Cerebellar nuclear complex (tissue), 1 donor: ENCODE measurements around the gene ANO2.
"Not testable (repeated sequence)": the region's sequence is repeated elsewhere in the genome, so short reads cannot be mapped to it uniquely, and the experiment has no call there.

Source experiments
- DNase-seq, 2 experiments: peaks; one replicate each; lab custom pipeline; 2025; lab: John Stamatoyannopoulos, UW

The ANO2 gene

DNA sequence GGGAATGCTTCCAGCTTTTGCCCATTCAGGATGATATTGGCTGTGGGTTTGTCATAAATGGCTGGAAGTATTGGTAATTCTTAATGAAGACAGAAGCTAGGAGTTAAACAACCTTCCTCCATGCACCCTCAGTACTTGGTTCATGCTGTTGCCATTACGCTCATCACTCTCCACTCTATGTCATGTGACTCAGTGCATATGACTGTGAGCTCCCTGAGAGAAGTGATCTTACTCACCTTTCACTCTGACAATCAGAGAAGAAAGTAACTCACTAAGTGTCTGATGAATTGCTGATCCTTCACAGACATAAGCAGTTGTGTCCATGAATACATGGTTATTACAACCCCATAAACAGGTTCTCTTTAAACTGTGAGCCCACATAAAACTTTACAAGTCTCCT, 275.4 kb downstream of the ANO2 start:
- not testable (repeated sequence) for DNase-seq

DNA sequence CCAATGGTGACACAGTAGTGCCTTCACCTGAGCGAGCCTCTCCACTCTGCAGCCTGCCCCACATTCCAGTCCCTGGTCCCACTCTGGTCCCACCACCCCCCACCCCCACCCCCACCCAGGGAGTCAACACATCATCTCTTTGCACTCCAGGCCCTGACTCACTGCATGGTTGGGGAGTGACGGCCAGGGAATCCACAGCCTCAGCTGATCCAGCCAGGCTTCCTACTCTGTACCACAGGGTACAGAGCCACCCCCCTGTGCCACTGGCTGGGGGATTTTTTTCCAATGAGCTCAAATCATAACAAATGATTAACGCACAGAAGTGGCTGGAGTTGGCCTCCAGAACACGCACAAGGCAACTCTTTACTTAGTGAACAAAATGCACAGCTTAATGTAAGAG, 279.4 kb downstream of the ANO2 start:
- no peak for DNase-seq

DNA sequence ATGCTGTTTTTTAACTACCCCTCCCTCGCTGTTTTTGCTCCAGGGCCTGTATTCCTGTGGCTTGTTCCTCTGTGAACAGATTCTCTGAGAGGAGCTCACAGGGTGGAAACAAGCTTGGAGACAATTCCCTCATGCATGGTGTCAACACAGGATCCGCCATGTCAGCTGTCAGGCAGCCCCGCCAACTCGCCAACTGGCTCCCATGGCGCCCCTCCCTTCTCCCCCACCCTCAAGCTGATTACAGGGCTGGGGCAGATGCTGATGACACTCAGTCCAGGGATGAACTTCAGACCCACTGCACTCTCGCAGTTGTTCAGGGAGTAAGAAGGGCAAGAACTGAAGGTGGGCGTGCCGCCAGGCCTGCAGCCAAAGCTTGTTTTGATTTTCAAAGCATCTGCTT, 283.2 kb downstream of the ANO2 start:
- no peak for DNase-seq

DNA sequence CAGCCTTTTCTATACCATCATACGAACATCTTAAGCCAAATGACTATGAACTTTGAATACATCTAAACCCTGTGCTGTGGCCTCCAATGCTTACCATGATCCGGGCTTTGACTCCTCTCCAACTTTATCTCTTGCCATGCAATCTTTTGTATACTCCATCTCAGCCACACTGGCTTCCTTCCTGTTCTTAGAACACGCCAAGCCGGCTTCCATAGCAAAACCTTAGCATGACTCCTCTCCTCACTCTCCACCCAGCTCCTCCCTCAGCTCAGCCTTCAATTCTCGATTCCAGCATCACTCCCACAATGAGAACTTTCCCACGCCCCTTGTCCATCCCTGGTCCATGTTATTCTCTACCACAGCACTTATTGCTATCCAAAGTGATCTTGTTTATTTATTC, 284.8 kb downstream of the ANO2 start:
- DNase-seq: no peak

DNA sequence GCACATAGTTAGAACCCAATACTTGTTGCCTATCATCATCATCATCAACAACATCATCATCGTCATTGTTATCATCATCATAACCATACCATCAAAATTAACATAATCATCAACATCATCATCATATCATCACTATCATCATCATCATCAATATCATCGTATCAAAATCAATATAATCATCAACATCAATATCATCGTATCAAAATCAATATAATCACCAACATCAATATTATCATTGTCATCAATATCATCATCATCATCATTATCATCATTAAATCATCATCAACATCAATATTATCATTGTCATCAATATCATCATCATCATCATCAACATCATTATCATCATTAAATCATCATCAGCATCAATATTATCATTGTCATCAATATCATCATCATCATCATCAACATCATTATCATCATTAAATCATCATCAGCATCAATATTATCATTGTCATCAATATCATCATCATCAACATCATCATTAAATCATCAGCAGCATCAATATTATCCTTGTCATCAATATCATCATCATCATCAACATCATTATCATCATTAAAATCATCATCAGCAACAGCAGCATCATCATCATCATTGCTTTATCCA, 286.6 kb downstream of the ANO2 start:
- not testable (repeated sequence) for DNase-seq

DNA sequence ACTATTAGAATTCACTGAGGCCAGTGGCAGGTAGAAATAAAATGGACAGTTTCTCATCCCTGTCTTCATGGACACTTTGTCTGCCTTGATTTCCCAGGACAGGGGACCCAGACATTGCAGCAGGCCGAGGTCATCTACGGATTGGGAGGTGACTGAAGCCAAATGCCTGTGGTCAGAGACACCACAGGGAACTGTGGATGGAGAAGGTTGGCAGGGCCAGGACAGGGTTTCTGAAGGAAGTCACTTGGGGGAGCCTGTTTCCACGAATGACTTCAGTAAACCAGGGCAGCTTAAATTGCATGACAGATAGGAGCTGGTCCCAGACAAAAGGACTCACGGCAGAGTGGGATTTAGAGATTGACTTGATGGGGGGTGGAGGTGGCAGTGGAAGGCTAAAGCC, 288.2 kb downstream of the ANO2 start:
- DNase-seq: no peak

DNA sequence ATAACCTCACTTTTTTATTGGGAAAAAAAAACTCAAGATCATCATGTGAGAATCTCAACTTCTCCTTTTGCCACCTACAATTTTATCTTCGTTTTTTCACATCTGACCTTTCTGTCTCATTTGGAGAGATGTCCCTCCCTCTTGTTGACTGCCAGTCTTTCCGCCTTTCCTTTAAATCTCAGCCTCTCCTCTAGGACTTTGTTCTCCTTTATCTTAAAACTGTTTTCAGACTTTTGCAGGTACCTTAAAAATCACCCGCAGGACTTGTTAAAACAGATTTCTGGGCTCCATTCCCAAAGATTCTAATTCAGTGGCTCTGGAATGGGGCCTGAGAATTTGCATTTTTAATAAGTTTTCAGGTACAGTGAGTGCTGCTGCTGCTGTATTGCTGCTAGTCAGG, 289.9 kb downstream of the ANO2 start:
- no peak for DNase-seq

DNA sequence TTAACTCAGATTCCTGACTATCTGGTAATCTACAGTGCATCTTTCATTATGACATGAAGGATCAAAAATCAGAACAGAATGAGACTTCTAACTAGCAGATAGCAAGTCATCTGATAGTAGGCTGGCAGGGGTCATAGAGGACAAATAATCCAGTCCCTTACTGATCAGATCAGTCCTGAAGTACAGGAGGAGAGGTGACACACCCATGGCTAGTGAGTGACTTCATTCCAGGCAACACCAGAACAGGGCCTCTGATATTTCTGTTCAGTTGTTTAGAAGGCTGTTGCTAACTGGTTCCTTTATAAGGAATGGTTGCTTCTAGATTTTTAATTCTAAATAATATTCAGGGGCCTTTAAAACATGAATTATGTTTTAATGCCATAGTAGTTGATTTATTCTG, 291.0 kb downstream of the ANO2 start:
- DNase-seq: no peak

DNA sequence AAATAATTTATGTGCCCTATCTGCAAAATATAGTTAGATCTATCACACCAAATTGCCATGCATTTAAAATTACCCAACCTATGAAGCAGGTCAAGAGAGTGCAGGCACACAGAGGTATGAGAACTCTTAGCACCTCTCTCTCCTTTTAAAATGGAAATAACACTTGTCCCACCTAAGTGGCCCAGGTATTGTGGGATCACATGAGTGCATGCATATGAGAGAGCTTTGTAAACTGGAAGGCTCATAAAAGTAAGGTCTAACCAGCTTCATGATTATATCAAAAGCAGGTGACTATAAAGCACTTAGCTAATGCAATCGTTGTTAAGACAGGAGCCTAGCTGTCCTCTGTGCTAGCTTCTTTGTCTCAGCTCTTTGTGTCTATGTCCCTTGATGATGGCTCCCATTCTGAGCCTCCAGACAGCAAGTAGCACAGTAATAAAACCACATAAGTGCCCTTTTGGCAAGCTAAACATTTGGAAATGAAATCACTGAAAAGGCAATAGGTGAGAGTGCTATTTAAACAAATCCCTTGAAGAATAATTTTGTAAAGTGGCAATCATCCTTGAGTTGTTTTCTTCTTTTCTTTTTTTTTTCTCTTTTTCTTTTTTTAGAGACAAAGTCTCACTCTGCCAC, 294.1 kb downstream of the ANO2 start:
- no peak for DNase-seq

DNA sequence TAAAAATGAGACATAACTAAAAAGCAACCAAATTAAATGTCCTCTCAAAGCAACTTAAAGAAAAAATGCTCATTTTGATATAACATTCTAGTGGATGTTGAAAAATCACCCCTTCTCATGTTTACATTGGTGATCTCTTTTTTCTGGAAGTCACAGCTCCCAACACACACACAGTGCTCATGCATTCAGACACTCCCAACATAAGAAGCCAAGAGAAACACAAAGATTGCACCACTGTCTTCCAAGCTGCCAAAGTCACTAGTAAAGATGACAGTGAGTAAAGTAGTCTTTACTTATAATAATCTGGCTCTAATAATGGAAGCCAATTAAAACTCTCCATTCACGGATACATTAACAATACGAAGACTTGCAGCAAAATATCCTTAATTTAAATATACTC, 294.8 kb downstream of the ANO2 start:
- no peak for DNase-seq

DNA sequence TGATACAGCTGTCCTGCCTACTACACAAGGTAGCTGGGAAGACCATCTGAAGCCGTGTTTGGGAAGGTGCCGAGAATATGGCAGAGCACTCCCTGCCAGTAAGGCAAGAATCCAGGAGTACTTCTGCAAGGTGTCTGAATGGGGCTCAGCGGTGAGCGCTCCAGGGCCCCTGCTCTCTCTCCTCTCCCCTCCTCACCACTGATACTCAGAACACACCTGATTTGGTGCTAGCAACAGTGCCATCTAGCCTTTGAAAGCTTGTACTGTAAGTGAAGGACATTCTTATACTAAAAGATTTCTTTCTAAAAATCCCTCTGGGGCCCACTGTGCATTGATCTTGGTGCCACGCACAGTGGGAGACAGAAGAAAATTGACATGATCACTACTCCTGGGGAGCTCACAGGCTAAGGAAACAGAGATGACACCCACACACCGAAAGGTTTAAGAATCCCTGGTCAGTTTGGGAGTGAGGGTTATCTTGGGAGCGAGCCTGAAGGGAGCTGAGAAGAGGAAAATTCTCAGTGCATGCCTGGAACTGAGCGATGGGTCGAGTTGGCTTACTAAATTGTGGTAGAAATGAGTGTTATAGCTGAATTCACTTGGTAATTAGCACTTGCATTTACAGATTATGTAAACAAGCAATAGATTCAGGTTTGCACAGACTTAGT, 296.2 kb downstream of the ANO2 start:
- DNase-seq: no peak

DNA sequence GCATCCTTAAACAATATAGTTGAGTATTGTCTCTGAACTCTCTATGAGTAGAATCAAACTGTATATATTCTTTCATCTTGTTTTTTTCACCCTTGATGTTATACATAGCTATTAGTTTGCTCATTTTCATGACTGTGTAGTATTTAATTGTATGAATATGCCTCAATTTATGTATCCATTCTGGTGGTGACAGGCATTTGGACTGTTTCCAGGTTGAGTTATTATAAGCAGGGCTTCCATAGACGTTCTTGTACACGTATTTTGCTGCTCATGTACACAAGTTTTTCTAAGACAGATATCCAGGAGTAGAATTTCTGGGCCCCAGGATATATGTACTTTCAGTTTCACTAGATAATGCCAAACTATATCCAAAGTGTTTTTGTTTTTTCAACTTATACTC, 301.8 kb downstream of the ANO2 start:
- DNase-seq: no peak

DNA sequence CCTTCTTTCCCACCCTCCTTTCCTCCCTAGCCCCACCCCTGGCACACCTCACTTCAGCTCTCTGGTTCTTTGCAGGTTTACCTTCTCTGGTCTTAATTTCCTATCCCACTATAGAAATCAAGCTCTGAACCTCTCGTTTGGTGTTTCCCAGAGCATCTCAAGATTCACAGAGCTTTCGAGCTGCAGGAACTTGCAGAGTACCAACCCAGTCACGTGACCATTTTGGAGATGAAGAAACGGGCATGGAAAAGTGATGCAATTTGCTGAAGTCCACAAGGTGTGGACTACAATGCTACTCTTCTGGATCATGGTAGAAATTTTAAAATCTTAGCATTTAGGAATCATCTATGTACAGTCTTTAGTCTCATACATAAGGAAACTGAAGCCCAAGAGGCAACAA, 307.4 kb downstream of the ANO2 start:
- no peak for DNase-seq

DNA sequence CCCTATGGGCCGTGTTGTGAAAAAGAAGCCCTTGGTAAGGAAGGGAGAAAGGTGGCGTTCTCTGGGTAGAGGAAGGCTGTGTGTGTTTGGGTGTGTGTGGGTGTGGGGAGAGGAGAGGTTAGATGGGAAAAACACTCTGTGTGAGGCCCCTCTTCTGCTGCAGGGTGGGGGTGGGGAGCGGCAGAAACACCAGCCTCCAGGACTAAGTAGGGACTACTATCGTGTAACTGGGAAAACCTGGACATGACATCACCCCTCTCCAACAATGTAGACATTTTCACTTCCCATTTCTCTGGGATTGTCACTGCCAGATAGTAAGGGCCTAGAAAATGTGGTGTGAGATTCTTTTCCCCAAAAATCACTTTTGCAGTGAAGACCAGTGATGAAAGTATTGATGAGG, 308.2 kb downstream of the ANO2 start:
- no peak for DNase-seq

DNA sequence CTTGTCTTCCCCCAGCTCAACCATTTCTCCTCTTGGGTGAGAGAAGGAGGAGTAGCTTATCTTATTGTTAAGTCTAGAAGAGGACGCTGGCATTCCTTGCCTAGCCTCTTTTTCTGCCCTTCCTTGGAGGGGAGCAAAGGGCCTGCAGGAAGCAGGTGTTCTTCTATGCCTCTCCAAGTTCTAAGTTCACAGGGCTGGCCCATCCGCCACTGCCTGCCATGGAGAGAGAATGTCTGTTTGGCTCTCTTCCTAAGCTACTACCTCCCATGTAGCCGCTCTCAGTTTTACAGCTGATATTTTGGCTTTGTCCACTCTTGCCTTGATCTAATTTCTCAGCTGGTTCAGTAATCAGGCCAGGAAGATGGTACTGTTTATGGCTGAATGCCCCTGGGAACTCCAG, 312.0 kb downstream of the ANO2 start:
- DNase-seq: no peak

DNA sequence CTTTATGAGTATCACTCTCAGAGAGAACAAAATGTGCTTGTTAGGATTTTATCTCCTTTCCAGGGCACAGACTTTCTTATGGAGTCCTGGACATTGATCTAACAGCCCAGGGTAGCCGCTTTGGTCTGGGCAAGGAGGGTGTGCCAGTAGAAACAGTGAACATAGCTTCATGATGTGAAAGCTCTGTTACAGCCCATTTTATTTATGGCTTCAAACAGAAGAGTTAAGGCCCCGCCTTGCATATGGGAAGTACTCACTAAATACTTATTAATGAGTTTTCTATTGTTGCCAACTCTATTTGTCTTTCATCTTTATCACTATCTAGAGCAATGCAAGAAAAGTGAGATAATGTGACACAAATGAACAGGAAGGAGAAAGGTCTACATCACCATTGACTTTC, 312.6 kb downstream of the ANO2 start:
- DNase-seq: no peak

DNA sequence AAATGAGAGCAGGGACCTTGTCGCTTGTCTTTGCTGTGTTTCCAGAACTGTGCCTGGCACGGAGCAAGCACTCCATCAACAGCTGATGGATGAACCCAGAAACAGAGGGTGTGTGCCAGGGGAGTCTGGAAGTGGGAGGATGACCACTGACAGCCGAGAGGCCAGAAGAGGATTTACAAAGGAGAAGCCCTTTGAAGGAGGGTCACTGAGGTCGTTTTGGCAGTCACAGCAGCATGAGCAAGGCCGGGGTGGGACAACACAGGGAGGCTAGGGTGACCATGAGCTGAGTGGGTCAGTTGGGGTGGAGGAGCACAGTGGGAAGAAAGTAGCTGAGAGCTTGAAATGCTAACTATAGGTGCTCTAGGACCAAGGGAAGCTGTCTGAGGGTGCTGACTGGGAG, 313.6 kb downstream of the ANO2 start:
- no peak for DNase-seq

DNA sequence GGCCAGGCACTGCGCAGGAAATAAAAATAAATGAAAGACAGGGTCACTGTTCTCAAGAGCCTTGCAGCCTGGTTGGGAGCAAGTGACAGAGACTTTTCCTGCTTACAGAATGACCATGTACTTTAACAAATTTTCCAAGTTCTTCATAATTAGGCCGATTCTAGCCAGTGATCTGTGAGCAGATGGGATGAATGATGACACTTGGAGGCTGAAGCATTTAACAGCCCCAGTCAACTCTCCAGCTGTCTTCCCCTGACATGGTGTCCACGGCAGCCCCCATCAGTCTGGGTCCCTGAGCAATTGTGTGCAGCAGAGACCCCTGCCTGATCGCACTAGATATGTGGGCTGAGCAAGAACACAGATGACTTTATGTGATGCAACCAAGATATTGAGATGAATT, 314.3 kb downstream of the ANO2 start:
- no peak for DNase-seq

DNA sequence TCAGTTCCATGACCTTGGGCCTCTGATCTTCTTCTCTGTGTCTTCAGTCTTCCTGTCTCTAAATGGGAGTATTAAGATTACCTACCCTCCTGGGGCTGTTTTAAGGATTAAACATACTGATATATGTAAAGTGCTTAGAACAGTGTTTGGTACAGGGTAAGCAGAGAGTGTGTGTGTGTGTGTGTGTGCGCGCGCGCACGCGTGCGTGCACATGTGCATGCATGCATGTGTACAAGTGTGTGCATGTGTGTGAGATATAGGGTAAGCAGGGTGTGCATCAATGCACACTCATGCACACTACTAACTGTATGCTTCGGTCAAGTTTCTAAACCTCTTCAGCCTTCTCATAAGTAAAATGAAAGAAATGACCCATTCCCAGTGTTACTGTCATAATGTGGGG, 316.6 kb downstream of the ANO2 start:
- no peak for DNase-seq

DNA sequence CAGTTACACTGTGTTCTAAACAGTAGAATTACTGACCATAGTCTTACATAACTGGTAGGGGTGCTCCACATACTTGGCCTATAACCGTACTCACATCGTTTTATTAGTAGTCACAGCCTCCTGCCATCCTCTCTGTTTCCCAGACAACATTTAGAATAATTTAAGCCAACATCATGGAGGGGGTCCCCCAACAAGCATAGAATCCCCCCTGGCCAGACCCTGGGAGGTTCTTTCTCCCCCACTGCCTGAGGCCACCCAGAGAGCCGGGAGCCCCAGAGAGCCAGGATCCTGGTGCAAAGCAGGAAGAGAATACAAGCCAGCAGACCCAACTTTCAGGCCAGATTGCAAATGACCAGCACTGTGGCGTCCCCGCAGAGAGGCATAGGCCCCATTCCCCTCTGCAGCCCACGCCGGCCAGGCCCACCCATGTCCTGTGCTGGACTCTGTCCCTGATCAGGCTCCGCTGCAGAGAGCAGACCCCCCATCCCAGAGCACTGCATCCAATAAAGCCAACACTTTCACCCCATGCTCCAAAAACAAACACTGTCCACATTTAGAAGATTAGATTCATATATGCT, 317.9 kb downstream of the ANO2 start:
- no peak for DNase-seq

DNA sequence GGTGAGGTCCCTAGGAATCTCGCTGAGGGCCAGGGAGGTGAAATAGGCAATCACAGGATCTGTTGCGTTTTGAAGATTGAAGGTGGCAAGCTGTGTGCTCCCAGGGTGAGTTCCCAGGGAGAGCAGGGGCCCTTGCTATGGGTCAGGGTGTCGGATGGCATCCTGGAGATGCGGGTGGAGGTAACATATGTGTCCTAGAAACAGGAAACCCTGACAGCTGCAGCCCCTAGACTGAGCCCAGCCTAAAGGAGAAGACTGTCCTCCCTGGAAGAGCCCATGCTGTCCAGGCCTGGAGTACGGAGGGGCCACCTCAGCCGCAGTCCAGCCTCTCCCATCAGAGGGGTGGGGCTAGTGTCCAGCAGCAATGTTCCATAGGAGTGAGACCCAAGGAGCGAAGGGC, 318.9 kb downstream of the ANO2 start:
- no peak for DNase-seq

DNA sequence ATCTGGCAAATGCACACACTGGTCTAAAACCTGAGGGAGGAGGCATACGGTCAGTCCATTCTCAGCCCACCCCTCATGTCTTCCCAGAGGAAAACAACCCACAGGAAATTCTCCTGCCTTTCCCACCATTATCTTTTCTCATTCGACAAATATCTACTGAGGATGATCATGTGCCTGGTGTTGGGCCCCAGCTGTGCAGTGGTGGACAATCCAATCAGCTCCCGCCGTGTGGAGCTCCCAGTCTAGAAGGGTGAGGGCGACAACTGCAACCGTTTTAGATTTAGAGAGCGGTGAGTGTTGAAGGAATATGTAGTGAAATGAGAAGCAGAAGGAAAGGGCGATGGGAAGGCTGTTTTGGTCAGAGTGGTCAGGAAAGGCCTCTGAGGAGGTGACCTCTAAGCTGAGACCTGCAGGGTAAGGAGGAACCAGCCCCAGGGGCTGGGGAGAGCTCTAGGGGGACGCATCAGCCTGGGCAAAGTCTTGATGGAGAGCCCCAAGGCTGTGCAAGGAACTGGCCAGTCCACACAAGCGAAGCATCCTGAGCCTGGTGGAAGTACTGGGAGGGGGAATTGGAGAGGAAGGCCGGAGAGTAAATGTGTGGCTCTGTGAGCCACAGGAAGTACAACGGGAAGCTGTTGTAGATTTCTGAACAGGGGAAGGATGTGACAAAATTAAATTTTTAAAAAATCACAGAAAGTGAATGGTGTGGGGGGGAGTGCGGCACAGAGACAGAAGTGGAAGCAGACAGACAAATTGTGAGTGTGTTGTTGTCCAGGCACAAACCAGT, 320.4 kb downstream of the ANO2 start:
- no peak for DNase-seq

DNA sequence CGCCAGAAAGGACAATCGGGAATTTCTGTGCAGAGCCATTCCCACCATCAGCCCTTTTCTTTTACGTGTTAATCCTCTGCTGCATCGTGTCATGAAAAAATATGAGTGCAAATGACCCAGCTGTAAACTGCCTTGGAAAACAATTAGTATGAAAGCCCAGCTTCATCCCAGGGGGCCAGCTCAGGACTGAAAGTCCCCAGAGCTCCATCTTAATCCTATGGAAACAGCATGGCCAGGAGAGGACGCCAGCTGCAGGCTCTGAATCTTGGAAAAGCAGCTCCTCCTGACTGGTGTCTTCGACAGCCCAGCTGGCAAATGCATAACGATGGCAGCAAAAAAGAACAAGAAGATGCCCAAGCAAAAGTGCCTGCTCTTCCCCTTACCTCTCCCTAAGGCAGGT, 321.6 kb downstream of the ANO2 start:
- no peak for DNase-seq
